Measurements from ENCODE around the gene C16orf78.

DNA sequence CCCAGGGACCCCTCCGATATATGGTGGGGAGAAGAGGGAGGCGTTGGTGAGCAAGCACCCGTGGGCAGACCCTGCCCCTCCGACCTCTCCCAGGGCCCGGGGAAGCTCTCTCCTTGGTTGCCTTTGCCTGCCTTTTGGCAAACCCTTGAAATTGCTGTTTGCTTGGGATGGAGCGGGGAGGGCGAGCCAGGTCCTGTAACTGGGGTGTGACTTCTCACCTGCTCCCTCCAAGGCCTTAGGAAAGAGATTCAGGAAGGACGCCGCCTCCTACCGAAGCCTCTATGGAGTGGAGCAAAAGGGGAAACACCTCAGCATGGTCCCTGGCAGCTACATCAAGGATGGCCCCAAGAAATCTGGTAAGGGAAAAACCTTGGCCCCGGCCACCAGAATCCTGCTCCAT lies 4.6 kb downstream of the C16orf78 start:
- no peak for TF ChIP-seq ZNF565 (CRISPR knock-in tag; conservative IDR thresholded peaks at IDR 0.05; ENCODE audit: low read depth)
- no peak for TF ChIP-seq ZFP30 (CRISPR knock-in tag; IDR thresholded peaks at IDR 0.05)
- TF ChIP-seq ESRRG (CRISPR knock-in tag; IDR thresholded peaks at IDR 0.05), result no peak
- no peak for TF ChIP-seq ZNF70 (CRISPR knock-in tag; IDR thresholded peaks at IDR 0.05)
- no peak for TF ChIP-seq BACH2 (CRISPR knock-in tag; IDR thresholded peaks at IDR 0.05; ENCODE audit: borderline replicate concordance)
- no peak for TF ChIP-seq TOX (CRISPR knock-in tag; IDR thresholded peaks at IDR 0.05; ENCODE audit: borderline replicate concordance)
- no peak for TF ChIP-seq SNAI2 (CRISPR knock-in tag; IDR thresholded peaks at IDR 0.05)
- no peak for TF ChIP-seq POU6F1 (CRISPR knock-in tag; IDR thresholded peaks at IDR 0.05; ENCODE audit: borderline replicate concordance, low read depth)
- TF ChIP-seq RARB (CRISPR knock-in tag; IDR thresholded peaks at IDR 0.05), result no peak
